Subcutaneous abdominal adipose tissue (tissue), 5 donors: ENCODE measurements around the gene LSMEM2.
"Not testable (repeated sequence)": the region's sequence is repeated elsewhere in the genome, so short reads cannot be mapped to it uniquely, and the experiment has no call there.

Experiments used
- H3K27ac ChIP-seq: one replicate; pipeline ENCODE4 v1.7.0; 2013; ENCODE audit warnings: low read depth, mild to moderate bottlenecking, inconsistent platforms, low read length, moderate library complexity
- H3K27me3 ChIP-seq, 5 donors: one replicate each; pipeline ENCODE4 v1.7.0; 2013; ENCODE audit warnings: low read length in 5 of 5, inconsistent platforms in 1 of 5; ENCODE audit not compliant: control insufficient read depth in 5 of 5, insufficient read depth in 4 of 5
- H3K36me3 ChIP-seq, 5 donors: one replicate each; pipeline ENCODE4 v1.7.0; 2013; ENCODE audit warnings: low read length in 5 of 5; ENCODE audit not compliant: control insufficient read depth in 5 of 5, insufficient read depth in 5 of 5
- H3K4me1 ChIP-seq, 5 donors: one replicate each; pipeline ENCODE4 v1.7.0; 2013; ENCODE audit warnings: low read length in 5 of 5, mild to moderate bottlenecking in 3 of 5, moderate library complexity in 1 of 5; ENCODE audit not compliant: control insufficient read depth in 5 of 5, insufficient read depth in 5 of 5
- H3K4me3 ChIP-seq, 5 donors: one replicate each; pipeline ENCODE4 v1.7.0; 2013; ENCODE audit warnings: low read length in 5 of 5, low read depth in 1 of 5
- H3K9ac ChIP-seq, 5 donors: one replicate each; pipeline ENCODE4 v1.7.0; 2013; ENCODE audit warnings: low read length in 5 of 5, mild to moderate bottlenecking in 4 of 5, moderate library complexity in 3 of 5
- H3K9me3 ChIP-seq, 5 donors: one replicate each; pipeline ENCODE4 v1.7.0; 2013; ENCODE audit warnings: low read length in 5 of 5; ENCODE audit not compliant: control insufficient read depth in 5 of 5
- donor health status: healthy.
- donor health status: healthy.
- donor health status: healthy.
- donor health status: healthy.
- donor health status: healthy.

Gene LSMEM2

DNA sequence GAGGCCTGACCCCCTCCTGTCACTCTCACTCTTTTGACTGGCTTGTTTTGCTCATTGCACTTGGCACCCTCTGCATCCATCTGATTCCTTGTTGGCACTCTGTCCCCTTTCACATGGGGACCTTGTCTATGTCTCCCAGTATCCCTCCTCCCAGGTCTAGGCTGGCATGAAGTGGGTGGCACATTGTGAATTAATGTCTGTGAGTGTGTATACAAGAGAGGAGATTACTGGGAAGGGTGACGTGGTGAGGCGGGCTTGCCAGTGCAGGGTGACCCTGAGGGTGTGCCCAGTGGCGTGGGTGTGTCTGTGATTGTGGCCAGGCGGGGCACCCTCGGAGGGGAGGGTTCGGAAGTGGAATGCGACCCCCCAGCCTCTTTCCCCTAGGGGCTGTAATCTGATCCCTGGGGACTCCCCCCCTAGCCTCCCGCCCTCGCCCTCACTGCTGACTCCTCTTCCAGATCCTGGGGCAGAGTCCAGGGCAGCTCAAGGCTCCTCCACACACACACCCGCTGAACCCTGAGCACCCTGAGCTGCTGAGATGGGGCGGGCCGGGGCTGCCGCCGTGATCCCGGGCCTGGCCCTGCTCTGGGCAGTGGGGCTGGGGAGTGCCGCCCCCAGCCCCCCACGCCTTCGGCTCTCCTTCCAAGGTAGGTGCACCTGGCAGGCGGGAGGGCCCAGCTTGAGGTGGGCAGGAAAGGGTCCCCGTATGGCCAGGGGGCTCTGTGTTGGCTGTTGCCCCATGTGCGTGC is 10.0 kb upstream of the LSMEM2 start, which contains the start of gene SEMA3B:
Gene SEMA3B (plus strand): TSS at position 445 of the 749 bp plus-strand sequence. CDS start 94 bp downstream, at position 539.
- H3K9ac ChIP-seq: peak within 1 kb of the TSS in 3 of 5 donors; percentile 49 to 82 (median 74)
- peak within 1 kb of the TSS; percentile 83 for H3K27ac ChIP-seq
- H3K27me3 ChIP-seq: peaks cover 0 to 3% (median 0%) of the 10 kb centered on the region in 5 donors
- H3K4me1 ChIP-seq: peaks cover 20 to 94% (median 87%) of the 10 kb centered on the region in 5 donors
- no peaks in the 10 kb centered on the region for H3K36me3 ChIP-seq
- H3K4me3 ChIP-seq: peak within 1 kb of the TSS; percentile 48 to 74 (median 62)
- no peaks in the 10 kb centered on the region for H3K9me3 ChIP-seq

DNA sequence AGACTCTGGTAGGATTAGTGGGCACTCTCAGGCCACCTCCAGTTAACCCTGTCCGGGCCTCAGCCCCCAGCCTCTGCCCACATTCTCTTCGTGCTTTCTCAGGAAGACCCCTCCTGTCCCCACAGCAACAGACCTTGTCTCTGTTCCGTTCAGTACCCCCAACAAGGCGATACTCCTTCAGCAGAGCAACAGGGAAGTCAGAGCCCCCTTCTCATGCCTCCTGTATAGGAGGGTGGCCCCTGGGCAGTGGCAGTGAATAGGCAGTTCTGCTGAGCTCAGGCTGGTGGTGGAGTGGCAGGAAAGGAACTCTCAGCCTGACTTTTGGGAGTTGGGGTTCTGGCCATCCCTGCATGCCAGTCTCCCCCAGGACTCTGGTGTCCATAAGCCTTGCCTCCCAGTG is 9.4 kb upstream of the LSMEM2 start:
- H3K9ac ChIP-seq: peak overlapping the region in 3 of 5 donors; percentile 12 to 64 (median 42)
- peaks cover 20 to 92% (median 81%) of the 10 kb centered on the region in 5 donors for H3K4me1 ChIP-seq
- peaks cover 0 to 3% (median 0%) of the 10 kb centered on the region in 5 donors for H3K27me3 ChIP-seq
- H3K9me3 ChIP-seq: no peaks in the 10 kb centered on the region
- H3K4me3 ChIP-seq: peak overlapping the region in 4 of 5 donors; percentile 8 to 74 (median 24)
- no peaks in the 10 kb centered on the region for H3K36me3 ChIP-seq
- peak overlapping the region; percentile 83 for H3K27ac ChIP-seq

GRCh38 chr3:50269977-50270413 is 8.9 kb upstream of the LSMEM2 start:
- Histone ChIP-seq H3K4me3 (peak overlapping the region in 3 of 5 donors; percentile 8 to 74 (median 39)), H3K4me1 (peaks cover 20 to 88% (median 77%) of the 10 kb centered on the region in 5 donors), H3K27ac (peak overlapping the region; percentile 83), H3K9me3 (no peaks in the 10 kb centered on the region), H3K36me3 (no peaks in the 10 kb centered on the region), H3K27me3 (peaks cover 0 to 5% (median 0%) of the 10 kb centered on the region in 5 donors), H3K9ac (no peak overlapping the region)

DNA sequence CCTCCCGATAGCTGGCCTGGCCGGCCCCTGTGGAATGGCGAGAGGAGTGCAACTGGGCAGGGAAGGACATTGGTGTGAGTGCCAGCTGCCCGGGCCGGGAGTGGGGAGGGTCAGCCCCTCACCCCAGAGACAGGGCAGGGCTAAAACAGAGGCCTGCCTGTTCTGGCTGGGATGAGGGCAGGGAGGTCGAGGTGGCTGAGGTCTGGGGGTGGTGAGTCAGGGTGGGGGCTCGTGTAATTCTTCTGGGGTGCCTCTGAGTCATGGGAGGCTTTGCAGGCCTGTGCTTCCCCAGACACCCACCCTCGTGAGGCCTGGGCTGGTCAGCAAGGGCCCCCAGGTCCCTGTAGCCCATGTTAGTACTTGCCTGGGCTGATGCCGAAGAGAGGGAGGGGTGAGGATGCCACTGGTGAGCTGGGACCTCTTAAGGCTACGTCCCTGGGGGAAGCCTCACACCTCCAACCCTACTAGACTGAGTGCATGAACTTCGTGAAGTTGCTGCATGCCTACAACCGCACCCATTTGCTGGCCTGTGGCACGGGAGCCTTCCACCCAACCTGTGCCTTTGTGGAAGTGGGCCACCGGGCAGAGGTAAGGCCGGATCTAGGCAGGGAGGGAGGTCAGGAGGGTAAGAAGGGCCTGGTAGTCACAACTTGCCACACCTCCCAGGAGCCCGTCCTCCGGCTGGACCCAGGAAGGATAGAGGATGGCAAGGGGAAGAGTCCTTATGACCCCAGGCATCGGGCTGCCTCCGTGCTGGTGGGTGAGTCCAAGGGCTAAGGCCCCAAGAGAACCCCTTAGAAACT is 8.3 kb upstream of the LSMEM2 start:
- Histone ChIP-seq H3K27ac (peak overlapping the region; percentile 83), H3K4me1 (peaks cover 20 to 86% (median 77%) of the 10 kb centered on the region in 5 donors), H3K36me3 (no peaks in the 10 kb centered on the region), H3K9ac (peak overlapping the region in 1 of 5 donors; percentile 27), H3K27me3 (peaks cover 0 to 9% (median 0%) of the 10 kb centered on the region in 5 donors), H3K9me3 (no peaks in the 10 kb centered on the region), H3K4me3 (peak overlapping the region in 1 of 5 donors; percentile 8)

- Histone ChIP-seq H3K36me3 (no peaks in the 10 kb centered on the region), H3K9me3 (no peaks in the 10 kb centered on the region), H3K4me1 (peaks cover 16 to 81% (median 69%) of the 10 kb centered on the region in 5 donors), H3K27ac (peak overlapping the region; percentile 50), H3K9ac (peak overlapping the region in 2 of 5 donors; percentile 4 to 18), H3K4me3 (no peak overlapping the region), H3K27me3 (peaks cover 0 to 10% (median 5%) of the 10 kb centered on the region in 5 donors)
Measured at GRCh38 chr3:50271314-50271936, 7.5 kb upstream of the LSMEM2 start.

GRCh38 chr3:50272538-50272910 is 6.4 kb upstream of the LSMEM2 start:
- Histone ChIP-seq H3K4me1 (peaks cover 13 to 71% (median 61%) of the 10 kb centered on the region in 5 donors), H3K27me3 (peaks cover 0 to 11% (median 3%) of the 10 kb centered on the region in 5 donors)
- not testable (repeated sequence) for H3K36me3 ChIP-seq, H3K4me3 ChIP-seq, H3K27ac ChIP-seq, H3K9me3 ChIP-seq, H3K9ac ChIP-seq

DNA sequence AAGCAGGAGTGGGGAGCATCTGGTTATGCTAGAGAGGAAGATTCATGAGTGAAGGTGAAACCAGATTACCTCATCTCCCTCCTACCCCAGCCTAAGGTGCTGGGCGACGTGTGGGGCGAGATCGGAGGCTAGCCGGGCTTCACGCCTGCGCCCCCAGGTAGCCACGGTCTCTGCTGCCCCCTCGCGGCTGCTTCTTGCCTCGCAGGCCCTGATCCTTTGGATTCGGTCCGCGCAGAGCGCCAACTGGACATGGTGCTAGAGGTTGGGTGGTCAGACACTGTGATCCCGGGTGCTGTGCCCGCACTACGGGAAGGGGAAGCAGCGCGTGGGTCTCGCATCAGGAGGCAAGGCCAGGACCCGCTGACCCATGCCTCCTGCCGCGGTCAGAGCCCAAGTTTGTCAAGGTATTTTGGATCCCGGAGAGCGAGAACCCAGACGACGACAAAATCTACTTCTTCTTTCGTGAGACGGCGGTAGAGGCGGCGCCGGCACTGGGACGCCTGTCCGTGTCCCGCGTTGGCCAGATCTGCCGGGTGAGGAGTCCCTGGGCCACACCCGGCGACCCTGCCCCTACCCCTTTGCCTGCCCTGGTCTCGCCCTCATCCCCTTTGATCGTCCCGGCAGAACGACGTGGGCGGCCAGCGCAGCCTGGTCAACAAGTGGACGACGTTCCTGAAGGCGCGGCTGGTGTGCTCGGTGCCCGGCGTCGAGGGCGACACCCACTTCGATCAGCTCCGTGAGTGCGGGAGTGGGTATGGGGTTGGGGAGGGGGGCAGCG is 5.8 kb upstream of the LSMEM2 start:
- Histone ChIP-seq H3K9ac (peak overlapping the region in 3 of 5 donors; percentile 42 to 53 (median 44)), H3K27me3 (peaks cover 0 to 9% (median 3%) of the 10 kb centered on the region in 5 donors), H3K4me3 (peak overlapping the region in 4 of 5 donors; percentile 30 to 65 (median 62)), H3K36me3 (peaks cover 0 to 5% (median 0%) of the 10 kb centered on the region in 5 donors), H3K9me3 (no peaks in the 10 kb centered on the region), H3K27ac (no peak overlapping the region), H3K4me1 (peaks cover 12 to 65% (median 56%) of the 10 kb centered on the region in 5 donors)

DNA sequence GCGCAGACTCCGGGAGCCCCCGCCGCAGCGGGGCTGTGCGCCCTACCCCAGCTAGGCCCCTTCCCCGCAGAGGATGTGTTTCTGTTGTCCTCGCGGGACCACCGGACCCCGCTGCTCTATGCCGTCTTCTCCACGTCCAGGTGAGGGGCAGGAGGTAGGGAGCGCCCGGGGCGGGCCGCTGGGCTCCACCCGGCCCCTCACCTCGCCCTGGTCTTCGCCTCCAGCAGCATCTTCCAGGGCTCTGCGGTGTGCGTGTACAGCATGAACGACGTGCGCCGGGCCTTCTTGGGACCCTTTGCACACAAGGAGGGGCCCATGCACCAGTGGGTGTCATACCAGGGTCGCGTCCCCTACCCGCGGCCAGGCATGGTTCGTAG is 5.2 kb upstream of the LSMEM2 start:
- H3K27me3 ChIP-seq: peaks cover 0 to 9% (median 3%) of the 10 kb centered on the region in 5 donors
- no peak overlapping the region for H3K4me3 ChIP-seq
- no peak overlapping the region for H3K27ac ChIP-seq
- H3K36me3 ChIP-seq: peaks cover 0 to 5% (median 0%) of the 10 kb centered on the region in 5 donors
- no peak overlapping the region for H3K9ac ChIP-seq
- H3K4me1 ChIP-seq: peaks cover 6 to 59% (median 50%) of the 10 kb centered on the region in 5 donors
- no peaks in the 10 kb centered on the region for H3K9me3 ChIP-seq
